CD4-positive, alpha-beta T cell treated with Interferon alpha-2 for 1 hour (primary cell): ENCODE measurements around the gene RASSF4.

Source experiments
- DNase-seq, 2 donors: peaks; one replicate each; pipeline ENCODE4 v3.0.0-alpha.2; 2020 to 2022

RASSF4 gene

GRCh38 chr10:45015590-45015989 is 56.0 kb downstream of the RASSF4 start:
- DNase-seq, result no peak

DNA sequence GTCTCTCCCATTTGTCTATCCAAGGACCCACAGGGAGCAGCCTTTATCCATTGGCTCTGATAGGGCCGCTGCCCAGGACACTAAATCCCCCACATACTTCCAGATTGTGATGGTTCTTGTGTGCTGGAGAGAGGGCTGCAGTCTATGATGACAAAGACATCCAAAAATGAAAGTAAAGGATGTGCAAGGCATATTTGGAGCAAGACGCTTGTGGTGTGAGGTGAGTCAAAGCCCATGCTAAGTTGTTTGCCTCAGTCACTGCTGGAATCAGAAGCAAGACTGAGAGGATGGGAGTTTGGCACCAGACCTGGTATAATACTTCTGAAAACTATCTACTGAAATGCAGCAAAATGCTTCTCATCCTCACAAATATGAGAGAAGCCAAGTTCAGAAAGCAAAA is 63.8 kb downstream of the RASSF4 start:
- no peak for DNase-seq

- DNase-seq, result no peak
Measured at GRCh38 chr10:45034301-45034700, 74.7 kb downstream of the RASSF4 start.

- no peak for DNase-seq
Measured at GRCh38 chr10:45035673-45036072, 76.1 kb downstream of the RASSF4 start.

DNA sequence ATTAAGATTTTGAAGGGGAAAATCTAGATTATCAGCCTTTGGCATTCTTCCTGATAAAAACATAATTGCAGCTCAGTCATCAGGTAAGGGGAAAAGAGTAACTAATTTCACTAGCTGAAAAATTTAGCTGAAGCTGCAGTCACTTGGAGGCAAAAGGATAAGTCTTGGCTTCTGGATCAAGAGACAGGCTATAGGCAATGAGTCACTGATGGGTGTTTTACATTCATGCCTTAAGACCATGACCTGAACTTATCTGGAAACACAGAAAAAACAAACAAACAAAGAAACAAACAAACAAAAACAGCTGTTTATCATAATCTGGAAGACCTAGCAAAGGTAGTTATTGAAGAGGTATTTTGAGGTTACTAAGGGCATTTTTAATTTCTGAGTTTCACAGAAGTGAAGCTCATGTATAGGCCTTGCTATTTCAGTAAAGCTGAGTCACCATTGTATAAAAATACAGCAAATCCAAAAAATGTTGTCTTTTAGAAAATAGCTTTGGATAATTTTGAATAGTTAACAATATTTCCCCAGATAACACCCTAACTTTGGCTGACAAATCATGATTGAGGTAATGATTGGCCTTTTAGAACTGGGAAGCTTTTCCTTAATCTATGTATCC is 81.4 kb downstream of the RASSF4 start:
- DNase-seq, result no peak

DNA sequence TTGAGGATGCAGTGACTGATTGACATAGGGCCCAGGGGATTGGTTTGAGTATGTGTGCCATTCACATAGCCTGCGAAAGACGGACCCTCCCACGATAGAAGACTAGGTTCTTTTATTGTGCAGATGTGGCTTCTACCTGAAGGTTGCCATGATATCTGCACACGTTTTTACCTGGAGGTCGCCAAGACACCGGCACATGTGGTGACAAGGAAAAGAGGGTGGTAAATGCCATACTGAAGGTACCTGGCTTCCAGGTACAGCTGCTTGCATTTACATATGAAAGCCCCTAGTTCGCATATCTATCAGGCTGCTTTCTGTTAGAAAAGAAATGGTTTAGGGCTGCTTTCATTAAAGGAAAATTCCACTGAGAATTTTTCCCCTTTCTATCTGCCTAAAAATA is 84.7 kb downstream of the RASSF4 start:
- no peak for DNase-seq
